ENCODE measurements around the gene SPRED2. TPM values are rescaled to one million over a fixed set of nuclear protein-coding genes. Genes with fewer than 3 reads are reported as not detected.
A peak's percentile ranks its signal among the peaks of the same experiment; 100 is the strongest.

Gene SPRED2
- total RNA-seq, 1 donor from 2014 or later = 54.5 TPM

DNA sequence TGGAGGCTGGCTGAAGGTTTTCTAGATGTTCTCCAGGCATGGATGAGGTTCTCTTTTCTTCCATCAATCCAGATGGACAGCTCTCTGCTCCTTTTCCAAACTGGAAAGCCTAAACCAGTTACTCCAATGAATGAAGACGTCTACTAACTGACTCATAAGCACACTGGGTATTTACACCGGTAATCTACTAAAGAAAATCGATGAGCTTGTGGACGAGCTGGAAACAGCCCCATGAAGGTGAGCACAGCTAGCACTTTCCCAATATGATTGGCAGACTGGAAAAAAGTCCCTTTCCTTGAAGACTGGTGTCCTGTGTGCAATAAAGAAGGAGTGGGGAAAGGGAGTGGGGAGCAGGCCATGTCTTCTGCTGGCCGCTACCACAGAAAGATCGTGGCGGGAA is 120.8 kb downstream of the SPRED2 start:
- Mint-ChIP-seq H3K36me3 (ENCODE audit: unreplicated experiment) (peaks cover 13% of the 10 kb centered on the region), H3K27me3 (ENCODE audit: unreplicated experiment) (peaks cover 9% of the 10 kb centered on the region), H3K4me3 (ENCODE audit: unreplicated experiment) (no peak overlapping the region), H3K27ac (ENCODE audit: unreplicated experiment) (no peak overlapping the region), H3K9me3 (ENCODE audit: unreplicated experiment) (no peaks in the 10 kb centered on the region), H3K4me1 (ENCODE audit: low read depth, unreplicated experiment) (peaks cover 16% of the 10 kb centered on the region)
- TF ChIP-seq, protein P1, sequence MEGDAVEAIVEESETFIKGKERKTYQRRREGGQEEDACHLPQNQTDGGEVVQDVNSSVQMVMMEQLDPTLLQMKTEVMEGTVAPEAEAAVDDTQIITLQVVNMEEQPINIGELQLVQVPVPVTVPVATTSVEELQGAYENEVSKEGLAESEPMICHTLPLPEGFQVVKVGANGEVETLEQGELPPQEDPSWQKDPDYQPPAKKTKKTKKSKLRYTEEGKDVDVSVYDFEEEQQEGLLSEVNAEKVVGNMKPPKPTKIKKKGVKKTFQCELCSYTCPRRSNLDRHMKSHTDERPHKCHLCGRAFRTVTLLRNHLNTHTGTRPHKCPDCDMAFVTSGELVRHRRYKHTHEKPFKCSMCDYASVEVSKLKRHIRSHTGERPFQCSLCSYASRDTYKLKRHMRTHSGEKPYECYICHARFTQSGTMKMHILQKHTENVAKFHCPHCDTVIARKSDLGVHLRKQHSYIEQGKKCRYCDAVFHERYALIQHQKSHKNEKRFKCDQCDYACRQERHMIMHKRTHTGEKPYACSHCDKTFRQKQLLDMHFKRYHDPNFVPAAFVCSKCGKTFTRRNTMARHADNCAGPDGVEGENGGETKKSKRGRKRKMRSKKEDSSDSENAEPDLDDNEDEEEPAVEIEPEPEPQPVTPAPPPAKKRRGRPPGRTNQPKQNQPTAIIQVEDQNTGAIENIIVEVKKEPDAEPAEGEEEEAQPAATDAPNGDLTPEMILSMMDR (IDR thresholded peaks at IDR 0.05; ENCODE audit: partially characterized antibody, unreplicated experiment) = no peak
- no peak for DNase-seq

DNA sequence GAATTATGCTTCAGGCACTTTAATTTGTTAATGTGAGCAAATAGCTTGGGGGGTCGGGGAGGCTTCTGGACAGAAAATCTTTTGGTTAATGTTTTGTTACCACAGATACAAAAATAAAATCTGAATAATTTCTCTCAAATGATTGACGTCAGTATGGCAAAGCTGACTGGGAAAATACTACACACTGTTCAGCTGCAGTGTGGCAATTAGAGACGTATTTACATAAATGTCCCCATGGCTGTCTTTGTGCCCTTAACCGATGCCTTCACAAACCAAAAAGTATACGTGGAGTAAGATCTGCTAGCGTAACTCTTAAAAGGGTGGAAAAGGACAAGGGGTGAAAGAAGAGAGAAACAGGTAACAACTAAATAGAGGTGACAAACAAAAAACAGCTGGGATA is 121.3 kb downstream of the SPRED2 start:
- Mint-ChIP-seq H3K4me1 (ENCODE audit: low read depth, unreplicated experiment) (peaks cover 16% of the 10 kb centered on the region), H3K36me3 (ENCODE audit: unreplicated experiment) (peaks cover 13% of the 10 kb centered on the region), H3K27ac (ENCODE audit: unreplicated experiment) (no peak overlapping the region), H3K4me3 (ENCODE audit: unreplicated experiment) (no peak overlapping the region), H3K9me3 (ENCODE audit: unreplicated experiment) (no peaks in the 10 kb centered on the region), H3K27me3 (ENCODE audit: unreplicated experiment) (peaks cover 9% of the 10 kb centered on the region)
- TF ChIP-seq, protein P1 (IDR thresholded peaks at IDR 0.05; ENCODE audit: partially characterized antibody, unreplicated experiment) = no peak
- no peak for DNase-seq

DNA sequence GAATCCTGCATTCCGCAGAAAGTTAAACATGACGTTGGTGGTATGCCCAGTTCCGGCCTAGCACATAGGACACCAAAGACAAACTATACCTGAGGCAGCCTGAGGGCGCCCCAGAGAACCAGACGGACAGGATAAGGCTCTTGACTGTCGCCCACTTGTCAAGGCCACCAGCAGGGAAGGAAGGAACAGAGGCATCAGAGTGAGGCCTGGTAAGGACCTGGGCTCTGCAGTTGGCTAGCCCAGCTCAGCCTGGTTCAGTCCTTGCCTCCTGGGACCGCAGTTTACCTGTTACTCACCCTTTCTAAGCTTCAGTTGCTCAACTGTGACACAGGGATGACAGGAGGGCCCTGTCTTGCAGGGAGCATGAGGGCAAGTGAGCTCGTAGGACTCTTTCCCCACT is 122.7 kb downstream of the SPRED2 start:
- peaks cover 13% of the 10 kb centered on the region for H3K36me3 Mint-ChIP-seq (ENCODE audit: unreplicated experiment)
- peaks cover 16% of the 10 kb centered on the region for H3K4me1 Mint-ChIP-seq (ENCODE audit: low read depth, unreplicated experiment)
- H3K27ac Mint-ChIP-seq (ENCODE audit: unreplicated experiment) = no peak overlapping the region
- TF ChIP-seq, protein P1 (IDR thresholded peaks at IDR 0.05; ENCODE audit: partially characterized antibody, unreplicated experiment) = no peak
- no peak for DNase-seq
- no peaks in the 10 kb centered on the region for H3K9me3 Mint-ChIP-seq (ENCODE audit: unreplicated experiment)
- no peak overlapping the region for H3K4me3 Mint-ChIP-seq (ENCODE audit: unreplicated experiment)
- peaks cover 9% of the 10 kb centered on the region for H3K27me3 Mint-ChIP-seq (ENCODE audit: unreplicated experiment)

DNA sequence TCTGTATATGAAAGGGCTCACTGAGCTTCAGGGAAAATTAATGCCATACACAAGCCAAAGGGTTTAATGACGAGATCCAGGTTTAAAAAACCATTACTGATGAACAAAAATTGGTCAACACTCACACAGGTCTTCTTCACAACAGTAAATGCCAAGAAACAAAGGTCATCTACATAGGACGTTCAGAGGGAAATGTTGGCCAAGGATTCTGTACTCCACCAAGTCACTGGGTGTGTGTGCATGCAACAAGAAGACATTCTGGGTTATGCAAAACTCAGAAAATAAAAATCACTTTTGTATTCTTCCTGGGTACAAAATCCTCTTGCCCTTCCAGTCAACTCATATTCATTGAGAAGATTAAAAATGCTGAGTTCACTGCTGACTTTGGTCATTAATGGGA is 126.5 kb downstream of the SPRED2 start:
- peaks cover 29% of the 10 kb centered on the region for H3K4me1 Mint-ChIP-seq (ENCODE audit: low read depth, unreplicated experiment)
- peaks cover 2% of the 10 kb centered on the region for H3K9me3 Mint-ChIP-seq (ENCODE audit: unreplicated experiment)
- H3K27me3 Mint-ChIP-seq (ENCODE audit: unreplicated experiment) = peaks cover 6% of the 10 kb centered on the region
- peaks cover 3% of the 10 kb centered on the region for H3K36me3 Mint-ChIP-seq (ENCODE audit: unreplicated experiment)
- no peak for DNase-seq
- no peak overlapping the region for H3K4me3 Mint-ChIP-seq (ENCODE audit: unreplicated experiment)
- TF ChIP-seq, protein P1 (IDR thresholded peaks at IDR 0.05; ENCODE audit: partially characterized antibody, unreplicated experiment) = no peak
- H3K27ac Mint-ChIP-seq (ENCODE audit: unreplicated experiment) = no peak overlapping the region

DNA sequence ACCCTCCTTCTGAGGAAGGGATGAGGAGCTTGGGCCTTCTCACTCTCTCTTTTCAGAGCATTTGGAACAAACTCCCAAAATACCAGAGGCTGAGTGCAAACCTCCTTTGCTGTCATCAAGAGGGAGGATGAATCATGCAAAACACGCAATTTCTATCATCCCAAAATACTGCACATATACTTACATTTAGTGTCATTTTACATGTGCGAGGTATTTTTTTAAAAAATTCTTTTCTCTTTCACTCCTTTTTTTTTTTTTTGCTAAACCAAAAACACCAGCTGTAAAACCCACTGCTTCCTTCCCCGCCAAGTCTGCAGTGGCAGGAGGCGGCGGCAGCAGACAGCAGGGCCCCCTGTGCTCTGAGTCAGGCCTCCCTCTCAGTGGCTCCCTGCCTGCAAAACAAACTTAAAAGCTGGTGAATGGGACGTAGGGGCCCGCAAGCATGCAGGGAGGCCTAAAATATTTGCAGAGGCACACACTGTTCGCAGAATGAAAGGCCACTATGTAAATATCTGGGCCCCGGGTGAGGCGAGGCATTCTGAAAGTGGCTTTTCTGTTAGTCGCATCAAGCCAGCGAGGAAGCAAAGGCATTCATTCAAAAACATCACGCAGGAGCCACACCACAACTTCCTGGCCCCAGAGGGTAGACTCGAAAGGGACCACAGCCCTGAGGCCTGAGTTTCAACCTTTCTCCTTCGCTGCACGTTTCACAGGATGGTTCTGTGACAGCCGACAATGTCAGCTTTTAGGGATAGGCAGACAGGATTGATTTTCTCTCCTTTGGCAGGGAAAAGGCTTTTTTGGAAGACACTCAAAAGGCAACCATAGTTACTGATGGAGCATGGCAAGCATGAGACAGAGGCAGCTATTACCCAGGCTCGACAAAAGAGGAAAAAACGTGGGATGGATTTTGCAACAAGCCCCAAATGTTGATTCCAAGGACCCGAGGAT is 131.4 kb downstream of the SPRED2 start:
- peak; percentile 50 for DNase-seq
- peak overlapping the region; percentile 25 for H3K4me3 Mint-ChIP-seq (ENCODE audit: unreplicated experiment)
- H3K27me3 Mint-ChIP-seq (ENCODE audit: unreplicated experiment) = peaks cover 6% of the 10 kb centered on the region
- TF ChIP-seq, protein P1 (IDR thresholded peaks at IDR 0.05; ENCODE audit: partially characterized antibody, unreplicated experiment) = no peak
- H3K9me3 Mint-ChIP-seq (ENCODE audit: unreplicated experiment) = peaks cover 2% of the 10 kb centered on the region
- H3K4me1 Mint-ChIP-seq (ENCODE audit: low read depth, unreplicated experiment) = peaks cover 32% of the 10 kb centered on the region
- H3K36me3 Mint-ChIP-seq (ENCODE audit: unreplicated experiment) = no peaks in the 10 kb centered on the region
- peak overlapping the region; percentile 59 for H3K27ac Mint-ChIP-seq (ENCODE audit: unreplicated experiment)

All from glutamatergic neuron (in vitro differentiated cells).